ENCODE data around the gene PRPH. TPM values are rescaled to one million over a fixed set of nuclear protein-coding genes. Genes with fewer than 3 reads are reported as not detected.

The PRPH gene
- total RNA-seq, 4 donors from 2014 or later = 1.1 to 1.5 TPM; not detected in 2

DNA sequence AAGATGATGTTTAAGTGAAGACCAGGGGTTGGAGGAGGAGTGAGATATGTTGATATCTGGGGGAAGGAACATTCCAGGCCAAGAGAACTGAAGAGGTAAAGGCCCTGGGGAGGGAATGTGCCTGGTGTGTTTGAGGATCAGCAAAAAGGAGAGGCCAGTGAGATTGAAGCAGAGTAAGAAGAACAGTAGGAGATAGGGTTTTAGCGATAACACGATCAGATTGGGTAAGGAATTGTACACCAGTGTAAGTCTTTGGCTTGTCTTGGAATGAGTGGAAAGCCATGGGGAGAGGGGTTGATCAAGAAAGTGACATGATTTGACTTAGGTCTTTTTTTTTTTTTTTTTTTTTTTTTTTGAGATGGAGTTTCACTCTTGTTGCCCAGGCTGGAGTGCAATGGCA is 32.9 kb downstream of the PRPH start:
- peaks cover 3% of the 10 kb centered on the region for H3K27me3 ChIP-seq
- H3K4me1 ChIP-seq = peaks cover 30% of the 10 kb centered on the region
- no peak overlapping the region for H3K27ac ChIP-seq
- H3K4me3 ChIP-seq = no peak overlapping the region
- TF ChIP-seq POLR2A (IDR thresholded peaks at IDR 0.05) = no peak
- TF ChIP-seq, protein P1, sequence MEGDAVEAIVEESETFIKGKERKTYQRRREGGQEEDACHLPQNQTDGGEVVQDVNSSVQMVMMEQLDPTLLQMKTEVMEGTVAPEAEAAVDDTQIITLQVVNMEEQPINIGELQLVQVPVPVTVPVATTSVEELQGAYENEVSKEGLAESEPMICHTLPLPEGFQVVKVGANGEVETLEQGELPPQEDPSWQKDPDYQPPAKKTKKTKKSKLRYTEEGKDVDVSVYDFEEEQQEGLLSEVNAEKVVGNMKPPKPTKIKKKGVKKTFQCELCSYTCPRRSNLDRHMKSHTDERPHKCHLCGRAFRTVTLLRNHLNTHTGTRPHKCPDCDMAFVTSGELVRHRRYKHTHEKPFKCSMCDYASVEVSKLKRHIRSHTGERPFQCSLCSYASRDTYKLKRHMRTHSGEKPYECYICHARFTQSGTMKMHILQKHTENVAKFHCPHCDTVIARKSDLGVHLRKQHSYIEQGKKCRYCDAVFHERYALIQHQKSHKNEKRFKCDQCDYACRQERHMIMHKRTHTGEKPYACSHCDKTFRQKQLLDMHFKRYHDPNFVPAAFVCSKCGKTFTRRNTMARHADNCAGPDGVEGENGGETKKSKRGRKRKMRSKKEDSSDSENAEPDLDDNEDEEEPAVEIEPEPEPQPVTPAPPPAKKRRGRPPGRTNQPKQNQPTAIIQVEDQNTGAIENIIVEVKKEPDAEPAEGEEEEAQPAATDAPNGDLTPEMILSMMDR (IDR thresholded peaks at IDR 0.05) = no peak
- TF ChIP-seq EP300 (IDR thresholded peaks at IDR 0.05) = no peak
- no peak for TF ChIP-seq POLR2AphosphoS5 (IDR thresholded peaks at IDR 0.05)
- DNase-seq (ENCODE audit: low spot score in 2 of 2) = peak in 1 of 2 donors; percentile 1
- WGBS = 93% methylated on average over 2 of the region's 2 CpGs
- no peaks in the 10 kb centered on the region for H3K36me3 ChIP-seq
- no peaks in the 10 kb centered on the region for H3K9me3 ChIP-seq

DNA sequence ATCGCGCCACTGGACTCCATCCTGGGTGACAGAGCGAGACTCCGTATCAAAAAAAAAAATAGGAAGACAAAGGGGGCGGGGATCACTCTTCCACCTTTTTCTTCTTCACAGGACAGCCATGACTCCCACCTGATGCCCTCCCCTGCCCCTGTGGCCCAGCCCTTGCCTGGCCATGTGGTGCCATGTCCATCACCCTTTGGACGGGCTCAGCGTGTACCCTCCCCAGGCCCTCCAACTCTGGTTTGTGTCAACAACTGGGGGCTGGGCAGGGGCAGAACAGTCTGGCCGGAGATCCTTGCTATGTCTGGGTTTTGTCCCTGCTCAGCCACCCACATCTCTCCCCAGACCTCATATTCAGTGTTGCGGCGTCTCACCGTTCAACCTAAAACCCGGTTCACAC is 33.9 kb downstream of the PRPH start:
- DNase-seq (ENCODE audit: low spot score in 2 of 2) = peak; percentile 47 to 55
- TF ChIP-seq EP300 (IDR thresholded peaks at IDR 0.05) (no peak), POLR2A (IDR thresholded peaks at IDR 0.05) (no peak)
- TF ChIP-seq, protein P1 (IDR thresholded peaks at IDR 0.05) = no peak
- H3K9me3 ChIP-seq = no peaks in the 10 kb centered on the region
- no peaks in the 10 kb centered on the region for H3K36me3 ChIP-seq
- H3K4me1 ChIP-seq = peaks cover 29% of the 10 kb centered on the region
- H3K27ac ChIP-seq = no peak overlapping the region
- no peak overlapping the region for H3K4me3 ChIP-seq
- 97% methylated on average over 12 of the region's 12 CpGs for WGBS
- H3K27me3 ChIP-seq = peaks cover 7% of the 10 kb centered on the region

DNA sequence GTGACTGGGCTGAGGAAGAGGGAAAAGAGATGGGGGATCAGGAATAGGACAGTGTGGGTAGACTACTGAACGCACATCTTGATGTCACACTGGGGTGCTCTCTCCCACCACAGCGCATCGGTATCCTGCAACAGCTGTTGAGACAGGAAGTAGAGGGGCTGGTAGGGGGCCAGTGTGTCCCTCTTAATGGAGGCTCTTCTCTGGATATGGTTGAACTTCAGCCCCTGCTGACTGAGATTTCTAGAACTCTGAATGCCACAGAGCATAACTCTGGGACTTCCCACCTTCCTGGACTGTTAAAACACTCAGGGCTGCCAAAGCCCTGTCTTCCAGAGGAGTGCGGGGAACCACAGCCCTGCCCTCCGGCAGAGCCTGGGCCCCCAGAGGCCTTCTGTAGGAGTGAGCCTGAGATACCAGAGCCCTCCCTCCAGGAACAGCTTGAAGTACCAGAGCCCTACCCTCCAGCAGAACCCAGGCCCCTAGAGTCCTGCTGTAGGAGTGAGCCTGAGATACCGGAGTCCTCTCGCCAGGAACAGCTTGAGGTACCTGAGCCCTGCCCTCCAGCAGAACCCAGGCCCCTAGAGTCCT is 35.2 kb downstream of the PRPH start:
- 94% methylated on average over 7 of the region's 7 CpGs for WGBS
- Histone ChIP-seq H3K27ac (no peak overlapping the region), H3K36me3 (no peaks in the 10 kb centered on the region), H3K4me1 (peaks cover 29% of the 10 kb centered on the region), H3K27me3 (peaks cover 20% of the 10 kb centered on the region), H3K9me3 (no peaks in the 10 kb centered on the region), H3K4me3 (no peak overlapping the region)
- no peak for TF ChIP-seq POLR2A (IDR thresholded peaks at IDR 0.05)
- no peak for TF ChIP-seq EP300 (IDR thresholded peaks at IDR 0.05)
- TF ChIP-seq POLR2AphosphoS5 (IDR thresholded peaks at IDR 0.05) = no peak
- TF ChIP-seq, protein P1 (IDR thresholded peaks at IDR 0.05) = no peak
- DNase-seq (ENCODE audit: low spot score in 2 of 2) = peak; percentile 50 to 55

- H3K27ac ChIP-seq = no peak overlapping the region
- peaks cover 27% of the 10 kb centered on the region for H3K27me3 ChIP-seq
- no peak overlapping the region for H3K4me3 ChIP-seq
- H3K9me3 ChIP-seq = no peaks in the 10 kb centered on the region
- DNase-seq (ENCODE audit: low spot score in 2 of 2) = peak in 1 of 2 donors; percentile 60
- H3K4me1 ChIP-seq = peaks cover 29% of the 10 kb centered on the region
- TF ChIP-seq EP300 (IDR thresholded peaks at IDR 0.05) (no peak), POLR2A (IDR thresholded peaks at IDR 0.05) (no peak), POLR2AphosphoS5 (IDR thresholded peaks at IDR 0.05) (no peak)
- TF ChIP-seq, protein P1 (IDR thresholded peaks at IDR 0.05) = no peak
- 53% methylated on average over 13 of the region's 14 CpGs for WGBS
- no peaks in the 10 kb centered on the region for H3K36me3 ChIP-seq
These were observed 35.9 kb downstream of the PRPH start for GRCh38 chr12:49330631-49331379.

All from suprapubic skin (tissue), 4 donors.